Ovary (tissue), 3 donors: ENCODE results near the gene KATNAL1.
"Not testable (repeated sequence)": the region's sequence is repeated elsewhere in the genome, so short reads cannot be mapped to it uniquely, and the experiment has no call there.

Experiments
- EP300 ChIP-seq: sonication (generic); formaldehyde crosslinking; IDR thresholded peaks from one replicate; pipeline ENCODE4 v1.6.1; 2017; ENCODE audit warnings: antibody characterized with exemption
- TF ChIP-seq, protein P1 (sequence below), 3 donors: fragments of 450-650 bp in 2 of 3; fragments of 200-600 bp in 1 of 3; IDR thresholded peaks; one replicate each; pipeline versions ENCODE4 v1.5.1 to v1.8.0; 2016 to 2022; ENCODE audit warnings: antibody characterized with exemption in 3 of 3, mild to moderate bottlenecking in 1 of 3
- donor health status: DM: no; HTN: no; CAD: no.

DNA sequence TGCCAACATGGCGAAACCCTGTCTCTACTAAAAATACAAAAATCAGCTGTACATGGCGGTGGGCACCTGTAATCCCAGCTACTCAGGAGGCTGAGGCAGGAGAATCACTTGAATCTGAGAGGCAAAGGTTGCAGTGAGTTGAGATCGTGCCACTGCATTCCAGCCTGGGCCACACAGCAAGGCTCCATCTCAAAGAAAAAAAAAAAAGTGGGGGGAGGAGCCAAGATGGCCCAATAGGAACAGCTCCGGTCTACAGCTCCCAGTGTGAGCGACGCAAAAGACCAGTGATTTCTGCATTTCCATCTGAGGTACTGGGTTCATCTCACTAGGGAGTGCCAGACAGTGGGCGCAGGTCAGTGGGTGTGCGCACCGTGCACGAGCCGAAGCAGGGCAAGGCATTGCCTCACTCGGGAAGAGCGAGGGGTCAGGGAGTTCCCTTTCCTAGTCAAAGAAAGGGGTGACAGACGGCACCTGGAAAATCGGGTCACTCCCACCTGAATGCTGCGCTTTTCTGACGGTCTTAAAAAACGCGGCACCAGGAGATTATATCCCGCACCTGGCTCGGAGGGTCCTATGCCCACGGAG is 48.1 kb downstream of the KATNAL1 start:
- TF ChIP-seq, protein P1, sequence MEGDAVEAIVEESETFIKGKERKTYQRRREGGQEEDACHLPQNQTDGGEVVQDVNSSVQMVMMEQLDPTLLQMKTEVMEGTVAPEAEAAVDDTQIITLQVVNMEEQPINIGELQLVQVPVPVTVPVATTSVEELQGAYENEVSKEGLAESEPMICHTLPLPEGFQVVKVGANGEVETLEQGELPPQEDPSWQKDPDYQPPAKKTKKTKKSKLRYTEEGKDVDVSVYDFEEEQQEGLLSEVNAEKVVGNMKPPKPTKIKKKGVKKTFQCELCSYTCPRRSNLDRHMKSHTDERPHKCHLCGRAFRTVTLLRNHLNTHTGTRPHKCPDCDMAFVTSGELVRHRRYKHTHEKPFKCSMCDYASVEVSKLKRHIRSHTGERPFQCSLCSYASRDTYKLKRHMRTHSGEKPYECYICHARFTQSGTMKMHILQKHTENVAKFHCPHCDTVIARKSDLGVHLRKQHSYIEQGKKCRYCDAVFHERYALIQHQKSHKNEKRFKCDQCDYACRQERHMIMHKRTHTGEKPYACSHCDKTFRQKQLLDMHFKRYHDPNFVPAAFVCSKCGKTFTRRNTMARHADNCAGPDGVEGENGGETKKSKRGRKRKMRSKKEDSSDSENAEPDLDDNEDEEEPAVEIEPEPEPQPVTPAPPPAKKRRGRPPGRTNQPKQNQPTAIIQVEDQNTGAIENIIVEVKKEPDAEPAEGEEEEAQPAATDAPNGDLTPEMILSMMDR (IDR thresholded peaks at IDR 0.05) = not testable (repeated sequence)
- not testable (repeated sequence) for TF ChIP-seq EP300
